Activated CD4-positive, alpha-beta T cell treated with anti-CD3 and anti-CD28 coated beads, Interleukin-2, amount 10 ng/mL, durations not matched to agents 24 days and 14 days (primary cell): ENCODE measurements around the gene PCDHB13. TPM values are rescaled to one million over a fixed set of nuclear protein-coding genes. Genes with fewer than 3 reads are reported as not detected.
"Not testable (repeated sequence)": the region's sequence is repeated elsewhere in the genome, so short reads cannot be mapped to it uniquely, and the experiment has no call there.

Source experiments
- DNase-seq: peaks from one replicate; pipeline ENCODE4 v3.0.0; 2022
- H3K27ac Mint-ChIP-seq: one replicate; pipeline ENCODE4 v1.8.0; 2022; ENCODE audit warnings: mild to moderate bottlenecking, mixed read lengths
- H3K27me3 Mint-ChIP-seq: one replicate; pipeline ENCODE4 v1.8.0; 2022; ENCODE audit warnings: mixed read lengths
- H3K36me3 Mint-ChIP-seq: one replicate; pipeline ENCODE4 v1.8.0; 2022; ENCODE audit warnings: low read depth, mild to moderate bottlenecking, mixed read lengths
- H3K4me1 Mint-ChIP-seq: one replicate; pipeline ENCODE4 v1.8.0; 2021; ENCODE audit warnings: mixed read lengths
- H3K4me3 Mint-ChIP-seq: one replicate; pipeline ENCODE4 v1.8.0; 2022; ENCODE audit warnings: mild to moderate bottlenecking, moderate library complexity, mixed read lengths
- H3K9me3 Mint-ChIP-seq: one replicate; pipeline ENCODE4 v1.8.0; 2021; ENCODE audit warnings: mixed read lengths
- intact Hi-C: fragments of 100-400 bp; cut with micrococcal nuclease; formaldehyde crosslinking; loops from one replicate; pipeline ENCODE4 v1.15.1; 2023
- total RNA-seq: library from RNA; stranded (reverse); gene quantifications from 2 replicates; pipeline ENCODE4 v1.2.3, GENCODE V29; 2022

PCDHB13 gene
- 0.05 TPM in 1 of 2 replicates, not detected in the other for total RNA-seq

GRCh38 chr5:141213656-141214339 lies at the start of gene PCDHB13:
TSS of gene PCDHB13 (plus strand) at chr5:141213919. CDS start at chr5:141214124, 205 bp downstream.
- DNase-seq, H3K4me1 Mint-ChIP-seq, H3K4me3 Mint-ChIP-seq, intact Hi-C loops, H3K27ac Mint-ChIP-seq, H3K27me3 Mint-ChIP-seq, H3K36me3 Mint-ChIP-seq: not testable (repeated sequence)
- peaks cover 20% of the 10 kb centered on the region for H3K9me3 Mint-ChIP-seq

- H3K27me3 Mint-ChIP-seq = no peaks in the 10 kb centered on the region
- H3K4me3 Mint-ChIP-seq = no peak within 1 kb of the TSS
- peak; percentile 66 for DNase-seq
- peaks cover 2% of the 10 kb centered on the region for H3K36me3 Mint-ChIP-seq
- no peak within 1 kb of the TSS for H3K27ac Mint-ChIP-seq
- no peaks in the 10 kb centered on the region for H3K4me1 Mint-ChIP-seq
- intact Hi-C loops = no loop called here
- H3K9me3 Mint-ChIP-seq = no peaks in the 10 kb centered on the region
Measured at GRCh38 chr5:141172381-141173204, 41.1 kb upstream of the PCDHB13 start, which contains the start of gene PCDHB7. TSS of gene PCDHB7 (plus strand) at chr5:141172644. CDS start at chr5:141172836, 192 bp downstream.

- H3K4me3 Mint-ChIP-seq, DNase-seq, H3K36me3 Mint-ChIP-seq, H3K27ac Mint-ChIP-seq, H3K27me3 Mint-ChIP-seq, intact Hi-C loops, H3K9me3 Mint-ChIP-seq, H3K4me1 Mint-ChIP-seq: not testable (repeated sequence)
Measured at GRCh38 chr5:141174291-141175104, 39.2 kb upstream of the PCDHB13 start.

- H3K36me3 Mint-ChIP-seq = peaks cover 2% of the 10 kb centered on the region
- H3K9me3 Mint-ChIP-seq = peaks cover 3% of the 10 kb centered on the region
- H3K27ac Mint-ChIP-seq = no peak overlapping the region
- H3K27me3 Mint-ChIP-seq = no peaks in the 10 kb centered on the region
- intact Hi-C loops = no loop called here
- DNase-seq = no peak
- no peak overlapping the region for H3K4me3 Mint-ChIP-seq
- no peaks in the 10 kb centered on the region for H3K4me1 Mint-ChIP-seq
Measured at GRCh38 chr5:141175933-141176332, 37.8 kb upstream of the PCDHB13 start.

- H3K27me3 Mint-ChIP-seq, H3K36me3 Mint-ChIP-seq, H3K4me1 Mint-ChIP-seq, H3K27ac Mint-ChIP-seq, intact Hi-C loops, DNase-seq, H3K4me3 Mint-ChIP-seq: not testable (repeated sequence)
- peaks cover 10% of the 10 kb centered on the region for H3K9me3 Mint-ChIP-seq
Measured at GRCh38 chr5:141177577-141178191, 36.0 kb upstream of the PCDHB13 start, which contains the start of gene PCDHB8. TSS of gene PCDHB8 (plus strand) at chr5:141177790. CDS start at chr5:141178035, 245 bp downstream.

GRCh38 chr5:141179371-141179770 lies 34.3 kb upstream of the PCDHB13 start:
- intact Hi-C loops, DNase-seq, H3K4me1 Mint-ChIP-seq, H3K27me3 Mint-ChIP-seq, H3K4me3 Mint-ChIP-seq, H3K36me3 Mint-ChIP-seq, H3K27ac Mint-ChIP-seq: not testable (repeated sequence)
- peaks cover 15% of the 10 kb centered on the region for H3K9me3 Mint-ChIP-seq

GRCh38 chr5:141179876-141180275 lies 33.8 kb upstream of the PCDHB13 start:
- not testable (repeated sequence) for H3K27me3 Mint-ChIP-seq, H3K36me3 Mint-ChIP-seq

GRCh38 chr5:141180313-141180712 lies 33.4 kb upstream of the PCDHB13 start:
- no peaks in the 10 kb centered on the region for H3K27me3 Mint-ChIP-seq
- no peak for DNase-seq
- H3K4me1 Mint-ChIP-seq = no peaks in the 10 kb centered on the region
- peaks cover 19% of the 10 kb centered on the region for H3K9me3 Mint-ChIP-seq
- no peak overlapping the region for H3K4me3 Mint-ChIP-seq
- H3K36me3 Mint-ChIP-seq = peaks cover 3% of the 10 kb centered on the region
- intact Hi-C loops = no loop called here
- H3K27ac Mint-ChIP-seq = no peak overlapping the region

More at GRCh38 chr5:141179876-141180275, 33.8 kb upstream of the PCDHB13 start:
- H3K9me3 Mint-ChIP-seq = peaks cover 15% of the 10 kb centered on the region
- H3K4me3 Mint-ChIP-seq, DNase-seq, H3K27ac Mint-ChIP-seq, intact Hi-C loops, H3K4me1 Mint-ChIP-seq: not testable (repeated sequence)

- Mint-ChIP-seq H3K27ac (no peak within 1 kb of the TSS), H3K4me1 (no peaks in the 10 kb centered on the region), H3K4me3 (no peak within 1 kb of the TSS), H3K9me3 (peaks cover 23% of the 10 kb centered on the region), H3K36me3 (peaks cover 3% of the 10 kb centered on the region), H3K27me3 (no peaks in the 10 kb centered on the region)
- no peak for DNase-seq
- intact Hi-C loops = no loop called here
Measured at GRCh38 chr5:141182248-141182647, 31.5 kb upstream of the PCDHB13 start, which contains the start of gene PCDHB16. TSS of gene PCDHB16 (plus strand) at chr5:141182387. CDS start at chr5:141182560, 173 bp downstream.

GRCh38 chr5:141184117-141184855 lies 29.4 kb upstream of the PCDHB13 start:
- H3K27me3 Mint-ChIP-seq, H3K36me3 Mint-ChIP-seq, H3K27ac Mint-ChIP-seq, H3K4me1 Mint-ChIP-seq, DNase-seq, intact Hi-C loops, H3K4me3 Mint-ChIP-seq: not testable (repeated sequence)
- peaks cover 31% of the 10 kb centered on the region for H3K9me3 Mint-ChIP-seq

GRCh38 chr5:141186897-141187512 lies 26.7 kb upstream of the PCDHB13 start, which contains the start of gene PCDHB9:
TSS of gene PCDHB9 (plus strand) at chr5:141187161. CDS start at chr5:141187319, 158 bp downstream.
- Mint-ChIP-seq H3K9me3 (peaks cover 32% of the 10 kb centered on the region), H3K27ac (no peak within 1 kb of the TSS), H3K36me3 (peaks cover 7% of the 10 kb centered on the region), H3K4me1 (no peaks in the 10 kb centered on the region), H3K4me3 (peak within 1 kb of the TSS; percentile 8), H3K27me3 (peaks cover 2% of the 10 kb centered on the region)
- DNase-seq = peak; percentile 63
- intact Hi-C loops = no loop called here

GRCh38 chr5:141188682-141189081 lies 25.0 kb upstream of the PCDHB13 start:
- H3K4me1 Mint-ChIP-seq, H3K36me3 Mint-ChIP-seq, intact Hi-C loops, H3K27ac Mint-ChIP-seq, H3K4me3 Mint-ChIP-seq, DNase-seq, H3K27me3 Mint-ChIP-seq: not testable (repeated sequence)
- H3K9me3 Mint-ChIP-seq = peaks cover 24% of the 10 kb centered on the region
